Kidney epithelial cell (primary cell): Measurements from ENCODE around the gene BNIP5. TPM values are rescaled to one million over a fixed set of nuclear protein-coding genes. Genes with fewer than 3 reads are reported as not detected.

Experiments
- DNase-seq: peaks from one replicate; pipeline ENCODE4 v3.0.0-alpha.2; 2010; ENCODE audit warnings: low read depth
- H3K27me3 ChIP-seq: 2 replicates; pipeline ENCODE4 v1.6.0; 2011; ENCODE audit warnings: low read length; ENCODE audit not compliant: control insufficient read depth, insufficient read depth
- H3K36me3 ChIP-seq: 2 replicates; pipeline ENCODE4 v1.5.1; 2011; ENCODE audit warnings: low read length; ENCODE audit not compliant: control insufficient read depth, insufficient read depth
- H3K4me3 ChIP-seq: 2 replicates; pipeline ENCODE4 v1.5.1; 2011; ENCODE audit warnings: low read depth, mild to moderate bottlenecking, control low read depth, low read length
- CTCF ChIP-seq: IDR thresholded peaks from 2 replicates; pipeline ENCODE4 v1.5.1; 2011; ENCODE audit warnings: mild to moderate bottlenecking, moderate library complexity, low read length, control low read depth, inconsistent platforms; ENCODE audit not compliant: insufficient read depth, poor library complexity, severe bottlenecking
- total RNA-seq: library from RNA; depleted of rRNA; stranded (reverse); fragments of >200 nt; gene quantifications from 2 replicates; pipeline ENCODE4 v1.2.3, GENCODE V29; 2015

Gene BNIP5
- total RNA-seq, 1 donor from 2014 or later = not detected

- TF ChIP-seq CTCF = no peak
- no peaks in the 10 kb centered on the region for H3K36me3 ChIP-seq
- peaks cover 19% of the 10 kb centered on the region for H3K27me3 ChIP-seq
- H3K4me3 ChIP-seq = no peak overlapping the region
- DNase-seq = no peak
Measured at GRCh38 chr6:36335465-36336207, 1.1 kb downstream of the BNIP5 start.

GRCh38 chr6:36334832-36335459 is 1.7 kb downstream of the BNIP5 start:
- H3K4me3 ChIP-seq = no peak overlapping the region
- H3K27me3 ChIP-seq = peaks cover 20% of the 10 kb centered on the region
- H3K36me3 ChIP-seq = no peaks in the 10 kb centered on the region
- no peak for TF ChIP-seq CTCF
- no peak for DNase-seq

GRCh38 chr6:36333931-36334725 is 2.6 kb downstream of the BNIP5 start:
- peaks cover 23% of the 10 kb centered on the region for H3K27me3 ChIP-seq

GRCh38 chr6:36333171-36333895 is 3.4 kb downstream of the BNIP5 start:
- no peak for DNase-seq
- Histone ChIP-seq H3K36me3 (no peaks in the 10 kb centered on the region), H3K4me3 (no peak overlapping the region), H3K27me3 (peaks cover 24% of the 10 kb centered on the region)
- no peak for TF ChIP-seq CTCF

More at GRCh38 chr6:36333931-36334725, 2.6 kb downstream of the BNIP5 start:
- no peak for TF ChIP-seq CTCF
- no peak overlapping the region for H3K4me3 ChIP-seq
- no peaks in the 10 kb centered on the region for H3K36me3 ChIP-seq
- no peak for DNase-seq

GRCh38 chr6:36331381-36331780 is 5.3 kb downstream of the BNIP5 start:
- DNase-seq = no peak
- H3K36me3 ChIP-seq = no peaks in the 10 kb centered on the region
- no peak overlapping the region for H3K4me3 ChIP-seq
- TF ChIP-seq CTCF = no peak
- H3K27me3 ChIP-seq = peaks cover 28% of the 10 kb centered on the region
